ENCODE measurements around the gene RP2.

GRCh38 chrX:46876901-46877300, 40.1 kb downstream of the RP2 start:
- TF ChIP-seq CTCF (optimal IDR thresholded peaks at IDR 0.05 in 1 of 3, IDR thresholded peaks at IDR 0.05 in 1 of 3, conservative IDR thresholded peaks at IDR 0.05 in 1 of 3; ENCODE audit: extremely low read depth in 1 of 3, insufficient read depth in 2 of 3, low read length in 3 of 3) (no peak), EZH2 (IDR thresholded peaks at IDR 0.05; ENCODE audit: low read length) (no peak)

Data from keratinocyte (primary cell).